Stimulated activated CD8-positive, alpha-beta memory T cell treated with anti-CD3 and anti-CD28 coated beads, Interleukin-2, amount 100 ng/mL, for 48 hours (primary cell): Measurements from ENCODE around the gene C9orf72.

ENCODE experiments used
- DNase-seq, 2 donors: peaks; one replicate each; pipeline ENCODE4 v3.0.0-alpha.2; 2020; ENCODE audit warnings: low read depth in 2 of 2

Gene C9orf72

DNA sequence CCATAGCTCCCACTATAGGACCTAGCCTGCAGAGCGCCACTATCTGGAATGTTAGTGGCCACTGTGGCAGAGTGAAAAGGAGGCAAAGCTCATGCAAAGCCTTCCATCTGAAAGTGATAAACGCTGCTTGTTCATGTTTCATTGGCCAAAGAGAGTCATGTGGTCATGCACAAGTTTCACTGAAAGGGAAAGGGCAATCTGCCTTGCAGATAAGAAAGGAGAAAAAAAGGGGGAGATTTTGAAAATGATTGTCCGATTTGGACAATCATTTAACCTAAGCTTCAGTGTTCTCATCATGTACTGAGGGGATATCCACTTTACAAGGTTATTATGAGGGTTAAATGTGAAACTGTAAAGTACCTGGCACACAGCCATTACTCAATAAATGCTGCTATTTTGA lies 34.6 kb downstream of the C9orf72 start:
- no peak for DNase-seq

DNA sequence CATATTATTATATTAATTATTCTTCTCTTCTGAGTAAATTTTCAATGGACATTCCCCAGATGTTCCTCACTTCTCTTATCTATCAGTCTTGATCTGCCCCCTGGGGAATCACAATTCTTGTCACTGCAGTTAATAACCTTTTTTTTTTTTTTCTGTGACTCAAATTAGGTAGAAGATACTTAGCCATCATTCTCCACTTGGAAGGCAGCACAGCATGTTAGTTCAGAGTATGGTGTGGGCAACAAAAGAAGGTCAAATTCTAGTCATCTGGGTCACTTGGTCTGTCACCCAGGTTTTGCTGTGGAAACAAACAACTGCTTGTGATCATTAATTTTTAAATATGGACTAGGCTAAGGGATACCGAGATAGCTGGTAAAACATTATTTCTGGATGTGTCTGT lies 35.5 kb downstream of the C9orf72 start:
- no peak for DNase-seq

DNA sequence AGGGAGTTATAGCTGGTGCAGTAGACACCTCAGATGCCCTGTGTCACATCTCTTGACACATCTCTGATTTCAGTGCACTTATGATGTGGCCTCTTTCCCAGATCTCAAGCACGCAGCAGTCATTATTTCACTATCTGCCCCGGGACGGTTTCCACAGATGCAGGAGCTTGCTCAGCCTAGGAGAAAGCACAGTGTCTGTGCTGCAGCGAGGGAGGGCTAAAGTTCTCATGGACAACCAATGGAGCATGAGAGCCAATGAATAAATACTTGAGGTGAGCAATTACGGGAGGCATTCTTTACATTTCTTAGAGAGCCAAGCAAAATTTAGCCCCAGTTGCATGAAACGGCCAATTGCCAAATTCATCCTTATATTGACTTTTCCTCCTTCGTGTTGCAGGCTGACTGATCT lies 36.2 kb downstream of the C9orf72 start:
- DNase-seq = no peak

DNA sequence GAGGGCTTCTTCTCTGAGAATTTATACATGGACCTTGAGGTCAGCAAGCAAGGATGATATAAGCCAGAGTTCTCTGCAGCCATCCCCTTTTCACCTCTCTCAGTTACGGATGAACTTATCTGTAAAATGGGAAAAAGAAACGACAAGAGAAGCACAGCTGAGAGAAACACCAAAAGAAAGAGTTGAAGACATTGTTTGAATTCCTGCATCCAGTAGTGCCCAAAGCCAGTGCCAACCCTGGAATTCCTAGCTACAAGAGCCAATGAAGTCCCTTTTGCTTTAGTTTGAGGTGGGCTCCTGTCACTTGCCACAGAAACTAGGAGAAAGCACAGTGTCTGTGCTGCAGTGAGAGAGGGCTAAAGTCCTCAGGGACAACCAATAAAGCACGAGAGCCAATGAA lies 37.1 kb downstream of the C9orf72 start:
- DNase-seq = no peak

DNA sequence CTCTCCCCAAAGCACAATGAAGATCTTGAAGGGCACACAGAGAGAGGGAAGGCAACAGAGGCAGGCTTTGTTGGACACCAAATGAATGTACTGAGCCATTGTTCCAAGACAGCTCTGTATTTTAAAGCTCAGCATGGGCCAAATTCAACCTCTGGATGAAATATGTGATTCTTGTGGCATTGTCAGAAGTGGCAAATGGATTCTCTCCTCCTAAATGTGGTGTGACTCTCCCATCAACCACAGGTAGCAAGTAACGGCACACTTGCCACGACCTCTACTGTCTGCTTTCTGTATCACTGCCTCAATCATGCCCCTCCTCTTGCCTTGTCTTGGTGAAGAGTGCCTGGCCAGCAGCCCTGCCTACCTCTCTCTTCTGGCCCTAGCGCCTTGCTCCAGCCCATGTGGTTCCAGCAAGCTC lies 37.6 kb downstream of the C9orf72 start:
- DNase-seq = no peak

DNA sequence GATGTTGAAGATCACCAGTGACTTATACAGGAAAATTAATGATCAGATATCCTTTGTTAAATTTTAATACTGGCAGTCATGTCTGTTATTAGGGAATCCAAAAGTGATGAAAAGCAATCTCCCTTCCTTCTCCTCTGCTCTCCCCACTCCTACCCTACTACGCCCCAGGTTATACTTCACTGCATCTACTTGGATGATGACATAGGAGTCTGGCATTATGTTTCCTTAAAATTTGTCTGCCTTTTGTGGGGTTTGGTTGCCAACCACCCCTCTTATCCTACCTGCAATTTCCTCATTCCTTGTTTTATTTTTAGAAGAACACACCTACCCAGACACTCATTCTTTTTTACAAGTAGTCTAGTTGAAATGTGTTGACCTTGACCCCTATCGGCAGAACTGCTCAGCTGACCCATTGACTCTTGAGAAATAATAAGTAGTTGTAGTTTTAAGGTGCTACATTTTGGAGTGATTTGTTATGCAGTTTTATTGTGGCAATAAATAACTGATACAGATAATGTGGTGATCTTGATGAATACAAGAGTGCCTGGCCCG lies 38.5 kb downstream of the C9orf72 start:
- no peak for DNase-seq

DNA sequence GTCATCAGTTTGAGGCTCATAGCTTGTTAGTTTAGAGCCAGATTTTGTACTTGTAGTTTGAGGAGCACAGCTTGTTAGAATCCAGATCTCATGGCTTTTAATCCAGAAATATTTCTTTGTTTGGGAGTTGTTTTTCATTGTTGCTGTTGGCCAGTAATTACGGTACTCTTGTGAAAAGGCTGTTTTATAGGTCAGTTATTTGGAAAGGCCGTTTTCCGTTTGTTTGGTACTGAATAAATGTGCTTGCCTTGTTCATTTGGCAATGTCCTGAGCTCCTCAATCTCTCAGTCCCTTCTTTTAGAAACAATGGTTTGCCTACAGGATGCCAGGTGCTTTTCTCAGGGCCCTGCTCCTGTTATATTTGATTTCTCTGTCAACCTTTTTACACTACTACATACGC lies 39.1 kb downstream of the C9orf72 start:
- no peak for DNase-seq

DNA sequence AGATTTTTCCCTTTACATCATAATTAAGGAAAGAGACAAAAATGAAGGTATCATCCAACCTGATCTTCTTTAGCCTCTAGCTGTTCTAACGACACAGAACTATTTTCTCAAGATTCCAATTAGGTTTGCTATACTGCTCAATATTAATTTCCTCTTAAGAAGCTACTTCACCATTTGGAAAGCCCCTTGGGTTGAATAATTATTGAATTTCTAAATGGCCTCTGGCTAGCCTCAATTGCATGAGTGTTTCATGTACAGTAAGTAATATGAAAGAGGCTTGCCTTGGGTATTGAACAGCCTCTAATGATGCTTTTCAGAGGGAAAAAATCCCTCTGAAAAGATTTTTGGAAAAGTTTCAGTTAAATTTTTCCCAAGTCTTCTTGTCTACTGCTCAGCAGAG lies 40.0 kb downstream of the C9orf72 start:
- DNase-seq = no peak

DNA sequence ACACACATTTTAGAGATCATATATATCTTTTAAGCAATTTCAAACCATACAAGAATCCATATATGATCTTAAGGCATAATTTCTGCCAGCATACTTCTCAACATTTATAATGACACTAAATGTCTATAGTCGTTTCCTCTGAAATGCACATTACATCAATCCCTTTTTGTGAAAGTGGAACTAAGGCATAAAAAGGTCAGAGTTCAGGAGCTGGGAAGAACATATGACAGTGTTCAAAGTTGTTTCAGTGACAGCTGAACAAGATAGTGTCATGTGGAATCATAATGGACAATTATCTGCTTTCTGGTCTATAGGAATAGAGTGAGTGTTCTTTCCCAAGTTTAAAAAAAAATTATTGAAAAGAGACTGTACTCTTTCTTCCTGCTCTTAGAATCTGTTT lies 41.2 kb downstream of the C9orf72 start:
- DNase-seq = no peak

DNA sequence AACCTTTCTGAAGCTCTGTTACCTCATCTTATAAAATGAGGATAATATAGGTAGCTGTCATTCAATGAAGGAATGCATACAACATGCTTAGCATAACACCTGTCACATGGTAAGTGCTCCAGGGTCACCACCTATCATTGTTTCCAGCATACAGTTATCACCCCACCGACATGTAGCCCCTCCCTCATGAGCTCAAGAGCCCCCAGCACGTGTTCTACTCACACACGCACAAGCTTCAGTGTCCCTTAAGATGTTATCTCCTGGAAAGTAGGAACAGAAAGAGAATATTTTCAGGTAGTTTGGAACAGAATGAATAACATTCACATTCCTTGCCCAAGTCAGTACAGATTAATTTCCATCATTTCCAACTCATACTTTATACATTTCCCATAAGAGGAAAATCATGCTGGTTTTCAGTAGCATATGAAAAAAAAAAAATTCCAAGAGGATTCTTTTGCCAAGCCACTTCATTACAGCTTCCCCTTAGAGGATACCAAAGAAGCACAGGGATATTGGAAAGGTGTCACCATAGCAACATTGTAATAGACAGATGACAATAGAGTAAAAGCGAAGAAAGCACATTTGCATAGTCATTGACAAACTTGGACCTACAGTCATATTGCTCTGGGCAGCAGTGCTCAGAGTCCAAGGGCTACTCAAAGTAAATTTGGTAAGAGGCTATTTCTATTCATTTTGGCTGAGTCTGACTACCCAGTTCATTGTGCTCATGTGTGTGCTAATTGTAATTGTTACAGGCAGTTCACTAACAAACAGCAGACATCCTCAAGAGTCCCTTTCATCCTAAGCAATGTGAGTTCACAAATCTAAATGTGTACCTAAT lies 42.1 kb downstream of the C9orf72 start:
- DNase-seq = no peak

DNA sequence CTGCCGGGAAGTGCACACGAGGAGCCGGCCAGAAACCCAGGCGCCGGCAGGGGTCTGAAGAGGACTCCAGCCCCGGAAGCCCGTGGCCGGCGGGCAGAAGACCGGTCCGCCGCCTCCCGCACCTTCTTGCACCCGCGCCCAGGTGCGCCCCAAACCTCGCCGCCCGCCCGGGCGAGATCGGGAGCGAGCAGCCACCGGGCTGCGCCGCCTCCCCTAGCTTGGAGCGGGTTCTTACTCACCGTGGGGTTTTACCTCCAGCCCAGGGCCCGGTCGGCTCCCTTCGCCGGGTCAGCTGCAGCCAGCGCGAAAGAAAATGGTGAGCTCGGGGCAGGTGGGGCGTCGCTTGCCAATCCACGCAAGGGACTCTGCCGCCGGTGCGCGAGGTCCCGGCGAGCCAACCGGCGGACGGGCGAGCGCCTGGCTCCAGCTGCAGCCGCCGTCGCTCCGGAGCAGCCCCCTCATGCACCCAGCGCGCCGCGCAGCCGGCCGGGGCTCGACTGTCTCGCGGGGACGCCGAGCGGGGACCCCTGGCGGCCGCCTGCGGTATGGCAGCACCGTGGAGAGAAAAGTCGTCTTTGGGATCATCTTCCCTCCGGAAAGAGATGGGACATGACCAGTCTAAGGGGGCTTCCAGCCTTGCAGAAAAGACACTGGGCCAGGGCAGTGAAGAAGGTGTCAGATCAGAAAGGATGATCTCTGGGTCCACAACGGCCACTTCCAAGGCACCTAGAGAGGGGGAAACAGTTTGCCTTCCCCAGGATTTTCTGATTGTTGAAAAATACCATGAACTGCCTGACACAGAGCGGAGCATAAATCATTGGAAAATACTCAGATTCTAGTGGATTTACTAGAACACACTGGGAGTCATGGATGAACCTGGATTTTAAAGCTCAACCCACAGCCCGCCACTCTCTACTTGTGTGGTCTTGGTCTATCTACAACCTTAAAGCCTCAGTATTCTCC lies 43.7 kb downstream of the C9orf72 start, which contains the start of gene MOB3B:
Gene MOB3B, minus strand, starts transcription at position 499 of the 963 bp plus-strand sequence. CDS start 74,264 bp downstream, outside the sequence.
- peak; percentile 71 to 74 for DNase-seq

DNA sequence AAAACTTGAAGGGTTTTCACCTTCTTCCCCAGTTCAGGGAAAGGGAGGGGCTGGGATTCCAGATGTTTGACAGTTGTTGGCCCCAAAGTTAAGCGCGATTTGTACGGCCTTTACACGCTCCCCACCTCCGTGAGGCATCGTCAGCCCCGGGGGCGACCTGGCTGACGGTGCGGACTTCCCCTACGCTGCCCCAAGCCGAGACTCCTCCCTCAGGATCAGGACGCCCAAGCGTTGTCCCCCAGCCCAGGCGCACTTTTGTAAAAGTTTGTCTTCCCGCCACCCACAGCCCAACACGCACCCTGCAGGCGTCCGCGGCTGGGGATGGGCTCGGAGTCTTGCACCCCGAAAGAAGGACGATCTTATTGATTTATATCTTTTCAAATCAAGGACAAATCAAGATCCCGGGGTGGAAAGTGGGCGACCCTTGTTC lies 44.4 kb downstream of the C9orf72 start:
- DNase-seq = peak; percentile 34 to 44

DNA sequence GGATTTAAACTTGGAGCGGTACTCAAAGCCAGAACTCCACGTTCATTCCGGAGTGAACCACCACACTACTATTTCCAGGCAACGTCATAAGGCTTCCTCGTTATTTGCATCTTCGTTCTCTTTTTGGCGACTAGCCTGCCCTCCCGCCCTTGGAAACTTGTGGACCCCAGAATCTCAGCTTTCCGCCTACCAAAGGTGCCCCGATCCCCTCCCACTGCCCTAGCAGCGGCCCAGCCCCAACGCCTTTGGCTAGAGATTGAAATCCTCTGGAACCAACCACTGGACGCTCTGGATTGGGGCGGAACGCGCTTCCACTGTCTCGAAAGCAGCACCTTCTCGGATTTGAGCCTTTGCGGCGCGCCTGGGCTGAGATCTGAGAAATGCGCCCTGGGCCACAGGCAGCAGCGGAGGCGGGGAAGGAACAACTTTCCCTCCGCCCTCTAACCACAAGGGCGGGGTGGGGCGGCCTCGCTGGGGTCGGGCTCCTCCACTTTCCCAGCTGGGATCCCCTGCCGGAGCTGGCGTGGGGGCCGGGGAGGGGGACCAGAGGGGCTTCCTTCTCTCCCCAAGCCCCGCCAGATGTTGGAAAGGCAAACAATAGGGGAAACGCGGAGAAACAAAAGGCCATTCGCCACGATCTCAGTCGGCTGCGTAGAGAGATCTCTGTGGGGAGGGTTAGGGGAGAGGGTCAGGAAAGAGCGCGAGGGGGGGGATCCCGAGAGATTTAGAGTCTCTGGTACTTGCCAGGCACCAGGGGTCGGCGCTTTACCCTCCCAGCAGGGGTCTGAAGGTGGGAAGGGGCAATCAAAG lies 45.0 kb downstream of the C9orf72 start:
- peak; percentile 30 to 45 for DNase-seq

DNA sequence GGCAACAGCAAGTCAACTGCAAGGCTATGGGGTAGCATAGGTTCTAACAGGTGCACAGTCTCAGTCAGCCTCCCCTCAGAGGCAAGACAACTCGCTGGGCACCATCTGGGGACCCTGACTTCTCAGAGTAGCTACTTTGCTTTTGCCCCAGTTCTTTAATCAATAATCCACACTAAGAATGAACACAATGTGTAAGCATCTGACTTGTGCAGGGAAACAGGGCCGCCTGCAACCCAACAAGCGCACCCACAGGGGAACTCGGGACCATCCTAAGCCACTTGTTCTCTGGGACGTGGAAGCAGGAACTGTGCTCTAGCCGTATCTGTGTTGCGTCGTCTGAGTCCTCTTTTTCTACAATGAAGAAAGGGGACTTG lies 45.6 kb downstream of the C9orf72 start:
- DNase-seq = no peak

DNA sequence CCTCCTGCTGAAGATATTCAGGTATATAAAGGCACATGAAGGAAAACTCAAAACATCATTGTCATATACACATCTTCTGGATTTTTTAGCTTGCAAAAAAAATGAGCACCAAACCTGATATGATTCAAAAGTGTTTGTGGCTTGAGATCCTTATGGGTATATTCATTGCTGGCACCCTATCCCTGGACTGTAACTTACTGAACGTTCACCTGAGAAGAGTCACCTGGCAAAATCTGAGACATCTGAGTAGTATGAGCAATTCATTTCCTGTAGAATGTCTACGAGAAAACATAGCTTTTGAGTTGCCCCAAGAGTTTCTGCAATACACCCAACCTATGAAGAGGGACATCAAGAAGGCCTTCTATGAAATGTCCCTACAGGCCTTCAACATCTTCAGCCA lies 49.0 kb downstream of the C9orf72 start, which contains the start of gene IFNK:
Gene IFNK, plus strand, starts transcription at position 55 of the 400 bp plus-strand sequence. Its CDS starts 47 bp downstream, at position 102.
- DNase-seq = no peak

DNA sequence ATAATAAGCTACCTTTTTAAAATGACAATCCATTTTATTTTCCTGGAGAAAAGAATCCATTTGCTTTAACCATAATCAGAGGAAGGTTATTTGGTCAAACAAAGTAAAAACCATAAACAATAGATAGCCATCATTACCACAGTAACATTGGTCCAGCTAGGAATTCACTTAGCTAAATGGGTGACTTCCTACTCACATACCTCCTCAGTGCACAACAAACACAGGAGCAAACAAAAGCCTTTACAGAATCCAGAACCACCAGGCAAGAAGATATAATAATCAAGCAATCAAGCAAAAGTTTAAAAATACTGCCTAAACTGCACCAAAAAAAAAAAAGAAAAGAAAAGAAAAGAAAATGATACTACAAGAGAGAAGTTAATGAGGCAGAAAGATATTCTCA lies 50.1 kb downstream of the C9orf72 start:
- no peak for DNase-seq

DNA sequence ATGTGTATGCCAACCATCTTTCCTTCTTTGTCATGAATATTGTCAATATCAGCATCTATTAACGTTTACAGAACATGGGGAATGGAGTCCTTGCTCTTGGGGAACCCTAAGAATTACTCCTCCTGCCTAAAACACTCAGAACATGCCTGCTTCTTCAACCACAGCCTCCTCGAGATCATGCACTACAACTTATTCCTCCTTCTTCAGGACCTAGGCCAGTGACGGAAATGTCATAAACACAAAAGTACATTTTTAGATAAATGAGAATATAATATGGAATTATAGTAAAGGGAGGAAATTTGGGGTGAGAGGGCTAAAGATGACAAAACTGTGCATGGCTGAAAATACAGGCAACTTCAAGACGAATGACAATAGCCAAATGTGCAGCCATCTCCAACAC lies 52.3 kb downstream of the C9orf72 start:
- no peak for DNase-seq

DNA sequence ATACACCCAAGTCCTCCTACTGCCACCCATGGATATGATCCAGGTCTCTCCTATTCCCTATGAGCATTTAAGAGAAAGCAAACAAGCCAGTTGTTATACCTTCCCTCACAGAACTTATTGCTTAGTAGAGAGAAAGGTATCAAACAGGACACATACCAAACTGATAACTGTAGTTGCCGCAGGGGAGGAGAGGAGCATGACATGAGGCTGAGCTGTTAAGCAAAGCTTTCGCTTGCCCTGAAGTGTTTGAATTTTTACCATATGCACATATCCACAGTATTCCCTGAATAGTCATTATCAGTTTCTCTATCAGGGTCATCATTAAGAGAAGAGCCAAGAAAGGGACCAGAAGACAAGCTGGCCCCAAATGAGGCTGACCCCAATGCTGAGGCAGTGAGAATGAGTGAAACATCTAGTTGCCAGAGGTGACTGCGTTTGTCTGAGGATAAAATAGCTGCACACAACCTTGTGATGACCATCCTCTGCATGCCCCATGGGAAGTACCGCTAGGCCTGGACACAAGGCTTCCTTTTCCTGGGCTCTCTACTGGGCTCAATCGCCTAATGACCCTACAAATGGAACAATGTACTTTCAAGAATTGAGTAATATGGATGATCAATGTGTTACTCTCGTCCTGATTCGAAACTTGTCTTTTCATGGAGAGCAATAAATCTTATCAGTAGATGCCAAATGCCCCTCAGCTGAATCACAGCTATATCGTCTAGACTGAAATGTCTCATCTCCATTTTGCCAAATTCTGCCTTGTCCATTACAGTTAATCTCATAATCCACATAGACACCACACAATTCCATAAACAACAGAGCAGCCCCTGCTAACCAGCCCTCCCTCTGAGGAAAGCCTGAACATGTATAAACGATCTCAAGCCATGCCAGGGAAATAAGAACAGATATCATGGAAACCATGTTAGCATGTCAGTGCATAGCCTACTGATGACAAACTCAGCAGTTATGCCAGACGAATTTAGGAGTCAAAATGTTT lies 53.5 kb downstream of the C9orf72 start:
- DNase-seq = no peak

DNA sequence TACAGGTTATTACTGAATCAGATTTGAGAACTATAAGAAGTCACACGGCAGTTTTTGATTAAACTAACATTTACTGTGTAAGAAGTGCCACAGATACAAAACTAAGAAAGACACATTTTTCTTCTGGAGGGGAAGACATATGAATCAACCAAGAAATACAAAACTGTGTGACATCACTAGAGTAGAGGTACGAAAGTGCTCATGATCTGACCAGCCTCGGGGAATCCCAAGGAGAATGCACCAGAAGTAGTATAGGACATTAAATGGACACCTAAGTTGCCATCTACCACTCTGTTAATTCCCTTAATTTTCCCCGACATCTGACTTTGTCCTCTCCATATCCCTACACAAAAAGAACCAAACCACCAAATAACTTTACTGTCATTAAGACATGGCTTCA lies 54.5 kb downstream of the C9orf72 start:
- DNase-seq = no peak

DNA sequence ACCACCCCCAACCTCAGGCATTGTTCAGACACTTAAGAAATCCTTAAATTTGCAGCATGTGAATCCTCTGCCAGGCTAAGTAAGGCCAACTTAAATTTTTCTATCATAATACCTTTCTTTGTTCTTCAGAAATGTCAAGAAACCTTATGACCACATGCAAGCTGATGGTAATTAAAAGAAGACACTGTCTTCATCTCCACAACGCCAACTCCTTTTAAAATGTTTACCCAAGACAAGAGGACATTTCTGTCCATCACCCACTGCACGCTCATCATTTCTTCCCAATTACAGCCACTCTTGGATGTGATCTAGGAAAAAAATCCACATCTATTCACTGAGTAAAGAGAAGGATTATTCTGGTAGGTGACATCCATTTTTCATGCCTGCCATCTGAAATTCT lies 55.3 kb downstream of the C9orf72 start:
- DNase-seq = no peak
